HepG2 (cell line): Measurements from ENCODE around the gene SLC9A9.

Experiments used
- EZH2 ChIP-seq: conservative IDR thresholded peaks from 2 replicates; pipeline ENCODE4 v1.6.1; 2012; ENCODE audit warnings: mild to moderate bottlenecking, low read depth, low read length, moderate library complexity
- NFYB ChIP-seq: sonication (generic); formaldehyde crosslinking; IDR thresholded peaks from 2 replicates; pipeline ENCODE4 v1.4.0; 2020; ENCODE audit warnings: missing genetic modification reagents
- POLR2A ChIP-seq, 2 experiments: IDR thresholded peaks; 2 replicates each; pipeline ENCODE4 v1.6.1; 2011; ENCODE audit warnings: low read depth in 2 of 2, low read length in 2 of 2, mild to moderate bottlenecking in 1 of 2, moderate library complexity in 1 of 2; ENCODE audit not compliant: insufficient read depth in 1 of 2
- SOX13 ChIP-seq, 3 experiments: fragments of 450-650 bp in 1 of 3; sonication (generic) in 1 of 3; formaldehyde crosslinking in 1 of 3; IDR thresholded peaks in 2 of 3; conservative IDR thresholded peaks in 1 of 3; 2 replicates each; pipeline versions ENCODE4 v1.5.0 to v1.6.1; 2016 to 2020; ENCODE audit warnings: antibody characterized with exemption in 1 of 3, mild to moderate bottlenecking in 1 of 3, missing compliant biosample characterization in 1 of 3, missing genetic modification reagents in 1 of 3, moderate library complexity in 1 of 3
- U2AF2 ChIP-seq: fragments of 200-400 bp; formaldehyde crosslinking; IDR thresholded peaks from 2 replicates; pipeline ENCODE4 v1.6.1; 2017; ENCODE audit warnings: low read depth, mild to moderate bottlenecking, low read length
- ZNF121 ChIP-seq: sonication (generic); formaldehyde crosslinking; IDR thresholded peaks from 2 replicates; pipeline ENCODE4 v1.5.0; 2020; ENCODE audit warnings: mild to moderate bottlenecking, missing genetic modification reagents
- ZNF569 ChIP-seq: sonication (generic); formaldehyde crosslinking; IDR thresholded peaks from 2 replicates; pipeline ENCODE4 v1.5.0; 2020; ENCODE audit warnings: mild to moderate bottlenecking, missing genetic modification reagents, moderate library complexity, borderline replicate concordance
- TF ChIP-seq, protein P1 (sequence below): sonication (generic); formaldehyde crosslinking; IDR thresholded peaks from 2 replicates; pipeline ENCODE4 v1.5.0; 2020; ENCODE audit warnings: mild to moderate bottlenecking, missing genetic modification reagents, borderline replicate concordance

DNA sequence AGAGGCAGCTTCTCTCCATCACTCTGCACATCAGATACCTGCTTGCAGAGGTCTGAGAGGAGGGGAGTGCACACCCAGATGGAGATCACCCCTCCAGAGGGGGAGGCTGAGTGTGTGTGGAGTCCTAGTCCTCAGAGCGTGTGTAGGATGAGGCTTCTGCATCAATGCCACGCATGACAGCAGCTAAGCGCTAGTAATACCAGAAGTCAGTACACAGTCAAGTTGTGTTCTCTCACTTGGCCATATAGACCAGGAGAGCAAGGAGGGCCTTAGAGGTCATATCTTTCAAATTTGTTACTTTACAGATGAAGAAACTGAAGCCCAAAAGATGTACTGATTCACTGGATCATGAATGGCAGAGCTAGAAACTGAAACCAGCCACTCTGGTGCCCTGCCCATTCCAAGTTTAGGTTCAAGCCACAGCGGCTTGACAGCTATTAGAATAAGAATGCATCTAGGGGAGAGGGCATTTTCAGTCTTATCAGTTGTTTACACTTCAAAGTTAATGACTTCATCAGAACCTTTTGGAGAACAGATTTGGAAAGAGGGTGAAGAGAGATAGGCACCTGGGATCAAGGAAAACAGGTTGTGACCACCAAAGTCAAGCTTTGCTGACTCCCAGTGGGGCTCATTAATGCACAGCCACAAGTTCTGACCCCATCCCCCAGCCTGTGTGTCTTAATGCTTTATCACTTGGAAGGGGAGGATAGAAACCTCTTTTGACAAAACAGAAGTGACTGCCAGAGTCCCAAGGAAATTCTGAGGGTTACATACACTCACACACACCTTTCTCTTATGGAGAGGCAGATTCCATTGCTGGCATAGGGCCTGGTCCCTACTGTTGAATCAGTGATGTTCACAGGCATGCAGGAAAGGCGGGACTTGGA, 418.4 kb downstream of the SLC9A9 start:
- TF ChIP-seq ZNF121 (CRISPR knock-in tag) = no peak
- no peak for TF ChIP-seq U2AF2
- TF ChIP-seq SOX13 (IDR thresholded peaks at IDR 0.05) = no peak
- no peak for TF ChIP-seq SOX13 (CRISPR knock-in tag; conservative IDR thresholded peaks at IDR 0.05 in 1 of 2, IDR thresholded peaks at IDR 0.05 in 1 of 2)
- TF ChIP-seq ZNF569 (CRISPR knock-in tag) = no peak
- TF ChIP-seq POLR2A (IDR thresholded peaks at IDR 0.05; ENCODE audit: insufficient read depth in 1 of 2, low read depth in 2 of 2, low read length in 2 of 2) = no peak
- TF ChIP-seq, protein P1, sequence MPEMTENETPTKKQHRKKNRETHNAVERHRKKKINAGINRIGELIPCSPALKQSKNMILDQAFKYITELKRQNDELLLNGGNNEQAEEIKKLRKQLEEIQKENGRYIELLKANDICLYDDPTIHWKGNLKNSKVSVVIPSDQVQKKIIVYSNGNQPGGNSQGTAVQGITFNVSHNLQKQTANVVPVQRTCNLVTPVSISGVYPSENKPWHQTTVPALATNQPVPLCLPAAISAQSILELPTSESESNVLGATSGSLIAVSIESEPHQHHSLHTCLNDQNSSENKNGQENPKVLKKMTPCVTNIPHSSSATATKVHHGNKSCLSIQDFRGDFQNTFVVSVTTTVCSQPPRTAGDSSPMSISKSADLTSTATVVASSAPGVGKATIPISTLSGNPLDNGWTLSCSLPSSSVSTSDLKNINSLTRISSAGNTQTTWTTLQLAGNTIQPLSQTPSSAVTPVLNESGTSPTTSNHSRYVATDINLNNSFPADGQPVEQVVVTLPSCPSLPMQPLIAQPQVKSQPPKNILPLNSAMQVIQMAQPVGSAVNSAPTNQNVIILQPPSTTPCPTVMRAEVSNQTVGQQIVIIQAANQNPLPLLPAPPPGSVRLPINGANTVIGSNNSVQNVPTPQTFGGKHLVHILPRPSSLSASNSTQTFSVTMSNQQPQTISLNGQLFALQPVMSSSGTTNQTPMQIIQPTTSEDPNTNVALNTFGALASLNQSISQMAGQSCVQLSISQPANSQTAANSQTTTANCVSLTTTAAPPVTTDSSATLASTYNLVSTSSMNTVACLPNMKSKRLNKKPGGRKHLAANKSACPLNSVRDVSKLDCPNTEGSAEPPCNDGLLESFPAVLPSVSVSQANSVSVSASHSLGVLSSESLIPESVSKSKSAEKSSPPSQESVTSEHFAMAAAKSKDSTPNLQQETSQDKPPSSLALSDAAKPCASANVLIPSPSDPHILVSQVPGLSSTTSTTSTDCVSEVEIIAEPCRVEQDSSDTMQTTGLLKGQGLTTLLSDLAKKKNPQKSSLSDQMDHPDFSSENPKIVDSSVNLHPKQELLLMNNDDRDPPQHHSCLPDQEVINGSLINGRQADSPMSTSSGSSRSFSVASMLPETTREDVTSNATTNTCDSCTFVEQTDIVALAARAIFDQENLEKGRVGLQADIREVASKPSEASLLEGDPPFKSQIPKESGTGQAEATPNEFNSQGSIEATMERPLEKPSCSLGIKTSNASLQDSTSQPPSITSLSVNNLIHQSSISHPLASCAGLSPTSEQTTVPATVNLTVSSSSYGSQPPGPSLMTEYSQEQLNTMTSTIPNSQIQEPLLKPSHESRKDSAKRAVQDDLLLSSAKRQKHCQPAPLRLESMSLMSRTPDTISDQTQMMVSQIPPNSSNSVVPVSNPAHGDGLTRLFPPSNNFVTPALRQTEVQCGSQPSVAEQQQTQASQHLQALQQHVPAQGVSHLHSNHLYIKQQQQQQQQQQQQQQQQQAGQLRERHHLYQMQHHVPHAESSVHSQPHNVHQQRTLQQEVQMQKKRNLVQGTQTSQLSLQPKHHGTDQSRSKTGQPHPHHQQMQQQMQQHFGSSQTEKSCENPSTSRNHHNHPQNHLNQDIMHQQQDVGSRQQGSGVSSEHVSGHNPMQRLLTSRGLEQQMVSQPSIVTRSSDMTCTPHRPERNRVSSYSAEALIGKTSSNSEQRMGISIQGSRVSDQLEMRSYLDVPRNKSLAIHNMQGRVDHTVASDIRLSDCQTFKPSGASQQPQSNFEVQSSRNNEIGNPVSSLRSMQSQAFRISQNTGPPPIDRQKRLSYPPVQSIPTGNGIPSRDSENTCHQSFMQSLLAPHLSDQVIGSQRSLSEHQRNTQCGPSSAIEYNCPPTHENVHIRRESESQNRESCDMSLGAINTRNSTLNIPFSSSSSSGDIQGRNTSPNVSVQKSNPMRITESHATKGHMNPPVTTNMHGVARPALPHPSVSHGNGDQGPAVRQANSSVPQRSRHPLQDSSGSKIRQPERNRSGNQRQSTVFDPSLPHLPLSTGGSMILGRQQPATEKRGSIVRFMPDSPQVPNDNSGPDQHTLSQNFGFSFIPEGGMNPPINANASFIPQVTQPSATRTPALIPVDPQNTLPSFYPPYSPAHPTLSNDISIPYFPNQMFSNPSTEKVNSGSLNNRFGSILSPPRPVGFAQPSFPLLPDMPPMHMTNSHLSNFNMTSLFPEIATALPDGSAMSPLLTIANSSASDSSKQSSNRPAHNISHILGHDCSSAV (CRISPR knock-in tag) = no peak
- TF ChIP-seq EZH2 = no peak
- no peak for TF ChIP-seq NFYB
